ENCODE measurements around the gene KRTAP4-5.
"Not testable (repeated sequence)": the region's sequence is repeated elsewhere in the genome, so short reads cannot be mapped to it uniquely, and the experiment has no call there.

KRTAP4-5 gene

DNA sequence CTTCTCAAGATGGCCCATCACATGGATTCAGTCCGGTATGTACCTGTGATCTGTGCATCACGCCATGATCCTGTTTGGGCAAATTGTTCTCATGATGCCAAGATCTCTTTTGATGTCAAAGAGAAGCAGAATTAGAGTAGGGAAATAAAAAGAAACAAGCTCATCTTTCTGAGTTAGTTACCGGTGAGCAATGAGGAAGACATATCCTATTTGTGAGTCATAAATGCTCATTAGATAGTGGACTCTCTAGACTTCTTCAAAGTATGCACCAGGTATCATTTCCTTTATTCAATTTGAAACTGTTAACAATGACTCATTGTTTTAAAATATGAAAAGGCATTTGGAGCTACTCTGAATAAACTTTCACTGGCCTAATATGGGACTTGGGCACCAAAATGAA lies 17.6 kb downstream of the KRTAP4-5 start:
- no peak overlapping the region for H3K4me3 ChIP-seq (ENCODE audit: low read depth, low read length)
- DNase-seq (ENCODE audit: low read depth): peak; percentile 26
- TF ChIP-seq, protein P1, sequence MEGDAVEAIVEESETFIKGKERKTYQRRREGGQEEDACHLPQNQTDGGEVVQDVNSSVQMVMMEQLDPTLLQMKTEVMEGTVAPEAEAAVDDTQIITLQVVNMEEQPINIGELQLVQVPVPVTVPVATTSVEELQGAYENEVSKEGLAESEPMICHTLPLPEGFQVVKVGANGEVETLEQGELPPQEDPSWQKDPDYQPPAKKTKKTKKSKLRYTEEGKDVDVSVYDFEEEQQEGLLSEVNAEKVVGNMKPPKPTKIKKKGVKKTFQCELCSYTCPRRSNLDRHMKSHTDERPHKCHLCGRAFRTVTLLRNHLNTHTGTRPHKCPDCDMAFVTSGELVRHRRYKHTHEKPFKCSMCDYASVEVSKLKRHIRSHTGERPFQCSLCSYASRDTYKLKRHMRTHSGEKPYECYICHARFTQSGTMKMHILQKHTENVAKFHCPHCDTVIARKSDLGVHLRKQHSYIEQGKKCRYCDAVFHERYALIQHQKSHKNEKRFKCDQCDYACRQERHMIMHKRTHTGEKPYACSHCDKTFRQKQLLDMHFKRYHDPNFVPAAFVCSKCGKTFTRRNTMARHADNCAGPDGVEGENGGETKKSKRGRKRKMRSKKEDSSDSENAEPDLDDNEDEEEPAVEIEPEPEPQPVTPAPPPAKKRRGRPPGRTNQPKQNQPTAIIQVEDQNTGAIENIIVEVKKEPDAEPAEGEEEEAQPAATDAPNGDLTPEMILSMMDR (conservative IDR thresholded peaks at IDR 0.05; ENCODE audit: low read depth, low read length): no peak

- TF ChIP-seq, protein P1 (conservative IDR thresholded peaks at IDR 0.05; ENCODE audit: low read depth, low read length): no peak
- H3K4me3 ChIP-seq (ENCODE audit: low read depth, low read length): no peak overlapping the region
- no peak for DNase-seq (ENCODE audit: low read depth)
These were observed 22.3 kb downstream of the KRTAP4-5 start for GRCh38 chr17:41127371-41127770.

- no peak for DNase-seq (ENCODE audit: low read depth)
- H3K4me3 ChIP-seq (ENCODE audit: low read depth, low read length): no peak overlapping the region
- TF ChIP-seq, protein P1 (conservative IDR thresholded peaks at IDR 0.05; ENCODE audit: low read depth, low read length): no peak
These were observed 23.2 kb downstream of the KRTAP4-5 start for GRCh38 chr17:41126412-41126811.

DNA sequence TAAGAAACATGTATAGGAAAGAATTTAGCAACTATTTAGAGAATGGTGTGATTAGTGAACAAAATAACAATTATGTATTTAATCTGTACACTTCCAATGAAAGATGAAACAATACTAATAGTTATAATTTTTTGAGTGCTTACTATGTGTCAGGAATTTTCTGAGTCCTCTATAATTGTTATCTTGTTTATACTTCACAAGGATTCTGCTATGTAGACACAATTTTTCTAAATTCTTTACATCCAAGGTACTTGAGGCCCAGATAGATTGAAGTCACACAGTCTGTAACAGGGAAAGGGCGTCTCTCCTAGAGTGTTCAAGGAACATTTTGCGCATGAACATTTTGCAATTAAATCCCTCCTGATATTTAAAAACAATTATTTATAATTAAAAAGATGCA lies 24.6 kb downstream of the KRTAP4-5 start:
- TF ChIP-seq, protein P1 (conservative IDR thresholded peaks at IDR 0.05; ENCODE audit: low read depth, low read length): no peak
- DNase-seq (ENCODE audit: low read depth): no peak
- H3K4me3 ChIP-seq (ENCODE audit: low read depth, low read length): no peak overlapping the region

DNA sequence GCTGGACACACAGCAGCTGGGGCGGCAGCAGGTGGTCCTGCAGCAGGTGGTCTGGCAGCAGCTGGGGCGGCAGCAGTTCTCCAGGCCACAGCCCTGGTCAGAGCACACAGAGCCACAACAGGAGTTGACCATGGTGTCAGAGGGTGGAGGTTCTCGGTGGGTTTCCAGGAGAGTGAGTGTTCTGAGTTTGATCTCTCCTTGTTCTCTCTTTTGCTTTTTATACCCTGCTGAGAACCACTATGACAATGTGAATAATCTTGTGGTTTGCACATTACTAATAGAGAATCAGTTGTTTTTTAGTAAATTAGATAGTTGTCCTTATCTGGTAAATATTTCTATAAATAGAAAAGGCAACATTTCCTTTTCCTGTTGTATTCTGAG lies 25.6 kb downstream of the KRTAP4-5 start, which contains the start of gene KRTAP4-12:
TSS of gene KRTAP4-12 (minus strand) at position 192 of the 381 bp plus-strand sequence. CDS start at position 132, 60 bp downstream.
- DNase-seq (ENCODE audit: low read depth): peak; percentile 13
- not testable (repeated sequence) for H3K4me3 ChIP-seq (ENCODE audit: low read depth, low read length)

DNA sequence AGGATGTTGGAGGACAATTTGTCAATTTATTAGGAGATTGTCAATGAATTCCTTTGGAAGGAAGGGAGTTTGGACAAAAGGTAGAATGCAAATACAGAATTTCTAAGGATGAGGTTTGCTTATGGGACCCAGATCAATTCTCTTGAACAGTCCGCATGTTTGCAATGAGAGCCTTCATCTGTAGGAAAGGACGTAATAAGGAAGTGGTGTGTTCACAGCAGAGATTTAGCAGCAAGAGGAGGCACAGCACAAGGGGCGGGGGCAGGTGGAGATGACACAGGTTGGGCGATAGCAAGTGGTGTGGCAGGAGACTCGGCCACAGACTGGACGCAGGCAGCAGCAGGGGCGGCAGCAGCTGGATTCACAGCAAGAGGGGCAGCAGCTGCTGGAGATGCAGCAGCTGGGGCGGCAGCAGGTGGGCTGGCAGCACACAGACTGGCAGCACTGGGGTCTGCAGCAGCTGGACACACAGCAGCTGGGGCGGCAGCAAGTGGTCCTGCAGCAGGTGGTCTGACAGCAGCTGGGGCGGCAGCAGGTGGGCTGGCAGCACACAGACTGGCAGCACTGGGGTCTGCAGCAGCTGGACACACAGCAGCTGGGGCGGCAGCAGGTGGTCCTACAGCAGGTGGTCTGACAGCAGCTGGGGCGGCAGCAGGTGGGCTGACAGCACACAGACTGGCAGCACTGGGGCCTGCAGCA lies 26.2 kb downstream of the KRTAP4-5 start:
- not testable (repeated sequence) for H3K4me3 ChIP-seq (ENCODE audit: low read depth, low read length); DNase-seq (ENCODE audit: low read depth)

DNA sequence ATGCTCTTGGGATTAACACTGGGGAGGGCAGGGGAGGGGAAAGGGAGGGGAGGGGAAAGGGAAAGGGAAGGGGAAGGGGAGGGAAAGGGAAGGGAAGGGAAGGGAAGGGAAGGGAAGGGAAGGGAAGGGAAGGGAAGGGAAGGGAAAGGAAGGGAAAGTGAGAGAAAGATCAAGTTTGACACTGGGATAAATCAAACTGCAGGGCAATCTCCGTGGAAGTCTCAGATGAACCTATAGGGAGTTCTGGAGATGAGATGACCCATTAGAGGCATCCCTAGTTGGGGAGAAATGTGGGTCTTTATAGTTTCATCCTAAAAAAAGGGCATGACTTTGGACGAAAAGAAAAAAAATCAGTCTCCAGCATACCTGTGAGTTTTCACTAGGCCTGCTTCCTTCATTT lies 27.9 kb downstream of the KRTAP4-5 start:
- TF ChIP-seq, protein P1 (conservative IDR thresholded peaks at IDR 0.05; ENCODE audit: low read depth, low read length): no peak
- no peak for DNase-seq (ENCODE audit: low read depth)
- no peak overlapping the region for H3K4me3 ChIP-seq (ENCODE audit: low read depth, low read length)

GRCh38 chr17:41119696-41120690 lies 29.6 kb downstream of the KRTAP4-5 start:
- H3K4me3 ChIP-seq (ENCODE audit: low read depth, low read length); DNase-seq (ENCODE audit: low read depth): not testable (repeated sequence)

Measured in choroid plexus epithelial cell (primary cell).